Dermis blood vessel endothelial cell (primary cell): Measurements from ENCODE around the gene MAGI2. TPM values are rescaled to one million over a fixed set of nuclear protein-coding genes. Genes with fewer than 3 reads are reported as not detected.

ENCODE experiments used
- DNase-seq: peaks from one replicate; pipeline ENCODE4 v3.0.0; 2010
- total RNA-seq: library from RNA; depleted of rRNA; stranded (reverse); fragments of >200 nt; gene quantifications from 2 replicates; pipeline ENCODE4 v1.2.3, GENCODE V29; 2014

The MAGI2 gene
- total RNA-seq, 1 donor from 2014 or later = 2.4 TPM

DNA sequence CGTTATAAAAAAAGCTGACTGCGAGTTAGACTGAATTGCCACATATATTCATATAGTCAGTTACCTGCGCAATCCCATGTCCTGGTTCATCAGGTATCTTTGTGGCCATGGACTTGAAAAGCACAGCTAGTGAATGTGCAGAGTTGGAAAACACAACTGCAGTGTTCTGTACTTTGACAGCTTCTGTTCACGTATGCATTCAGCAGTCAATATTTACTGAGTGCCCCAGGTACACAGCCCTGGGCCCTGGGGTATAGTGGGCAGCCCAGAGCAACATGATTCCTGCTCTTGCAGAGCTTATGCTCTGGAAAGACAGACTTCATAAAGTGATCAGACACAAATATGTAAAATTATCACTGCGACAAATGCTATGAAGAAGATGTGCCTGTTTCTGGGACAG is 1341.0 kb downstream of the MAGI2 start:
- no peak for DNase-seq

DNA sequence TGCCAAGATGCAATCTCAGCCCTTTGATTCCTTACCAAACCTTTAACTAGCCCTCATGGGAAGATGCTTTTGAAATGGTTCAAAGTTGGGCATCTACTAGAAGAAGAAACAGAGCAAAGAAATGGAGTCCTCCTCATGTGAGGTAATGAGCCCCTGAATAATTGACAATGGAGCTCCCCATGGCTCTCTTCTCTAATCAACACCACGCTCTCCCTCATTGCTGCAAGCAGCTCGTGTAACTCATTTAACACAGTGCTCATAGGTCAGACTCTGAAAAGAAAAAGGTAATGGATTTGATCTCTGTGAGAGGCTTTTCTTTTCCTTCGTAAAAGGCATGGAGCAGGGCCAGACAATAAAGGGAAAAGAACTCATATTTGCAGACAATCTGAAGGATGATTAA is 1342.1 kb downstream of the MAGI2 start:
- DNase-seq = no peak

DNA sequence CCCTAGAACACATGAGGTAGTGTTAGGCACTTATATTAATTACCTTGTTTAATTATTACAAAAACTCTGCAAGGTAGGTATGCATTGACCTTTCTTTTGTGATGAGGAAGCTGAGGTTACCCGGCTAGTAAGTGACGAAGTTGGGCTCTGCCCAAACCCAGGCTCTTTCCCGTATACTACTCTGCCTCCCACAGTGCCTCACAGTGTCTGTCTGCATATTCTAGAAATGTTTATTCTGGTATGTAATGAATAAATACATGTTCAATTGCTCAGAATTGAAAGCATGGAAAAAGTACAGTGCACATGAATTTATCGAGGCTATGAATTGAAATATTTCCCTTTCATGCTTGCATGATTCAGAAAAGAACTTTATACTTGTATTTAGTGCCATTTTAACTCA is 1350.0 kb downstream of the MAGI2 start:
- DNase-seq = no peak

DNA sequence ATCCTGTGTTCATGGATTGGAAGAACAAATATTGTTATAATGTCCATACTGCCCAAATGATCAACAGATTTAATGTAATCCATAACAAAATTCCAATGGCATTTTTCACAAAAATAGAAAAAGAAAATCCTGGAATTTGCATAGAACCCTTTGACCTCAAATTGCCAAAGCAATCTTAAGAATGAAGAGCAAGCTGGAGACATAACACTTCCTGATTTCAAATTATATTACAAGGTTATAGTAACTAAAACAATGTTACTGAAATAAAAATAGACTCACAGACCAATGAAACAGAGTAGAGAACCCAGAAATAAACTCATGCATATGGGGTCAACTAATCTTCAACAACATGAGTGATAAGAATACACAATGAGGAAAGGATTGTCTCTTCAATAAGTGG is 1352.4 kb downstream of the MAGI2 start:
- DNase-seq = no peak

DNA sequence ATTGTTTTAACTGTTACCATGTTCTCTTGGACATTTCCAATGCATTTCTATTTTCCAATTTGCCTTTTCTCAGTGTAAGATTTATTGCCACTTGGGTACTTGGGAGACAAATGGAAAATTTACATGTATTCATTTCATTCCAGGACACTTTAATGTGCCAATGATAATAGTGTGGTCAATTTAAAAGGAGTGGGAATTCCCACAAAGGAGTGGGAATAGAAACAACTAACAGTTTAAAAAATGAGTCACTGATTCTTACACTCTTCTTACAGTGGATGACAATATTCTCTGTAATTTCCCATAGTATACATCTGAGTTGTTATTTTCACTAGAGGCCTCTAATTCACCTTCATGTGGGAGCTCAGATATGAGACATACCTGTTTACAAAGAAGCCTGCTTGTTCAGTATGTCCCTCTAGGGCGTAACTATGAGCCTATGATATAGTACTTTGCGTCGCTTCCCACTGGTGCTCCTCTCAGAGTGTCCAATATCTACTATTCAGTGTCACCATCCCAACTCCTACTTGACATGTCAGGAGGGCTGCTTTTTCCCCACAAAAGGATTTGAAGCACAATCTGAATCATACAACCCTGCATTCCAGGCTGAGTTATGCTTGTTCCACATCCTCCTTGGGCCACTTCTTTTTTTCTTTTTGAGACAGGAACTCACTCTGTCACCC is 1353.6 kb downstream of the MAGI2 start:
- DNase-seq = no peak

DNA sequence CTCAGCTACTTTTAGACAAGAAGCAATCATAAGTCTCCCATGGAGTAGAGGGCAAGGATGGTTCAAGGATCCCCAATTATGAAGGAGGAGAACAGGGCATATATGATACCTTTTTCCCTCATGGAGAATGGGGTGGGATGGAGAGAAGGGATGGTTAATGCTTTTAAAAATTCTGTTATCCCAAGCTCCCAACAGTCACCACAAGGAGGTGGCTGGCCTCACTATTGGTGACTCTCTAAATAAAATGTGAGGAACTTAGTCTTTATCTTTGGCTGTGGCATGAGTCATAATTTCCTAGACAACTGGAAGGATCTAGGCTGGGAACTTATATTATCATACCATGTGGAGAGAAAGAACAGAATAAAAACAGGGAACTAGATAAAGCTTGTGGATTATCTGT is 1357.9 kb downstream of the MAGI2 start:
- no peak for DNase-seq

DNA sequence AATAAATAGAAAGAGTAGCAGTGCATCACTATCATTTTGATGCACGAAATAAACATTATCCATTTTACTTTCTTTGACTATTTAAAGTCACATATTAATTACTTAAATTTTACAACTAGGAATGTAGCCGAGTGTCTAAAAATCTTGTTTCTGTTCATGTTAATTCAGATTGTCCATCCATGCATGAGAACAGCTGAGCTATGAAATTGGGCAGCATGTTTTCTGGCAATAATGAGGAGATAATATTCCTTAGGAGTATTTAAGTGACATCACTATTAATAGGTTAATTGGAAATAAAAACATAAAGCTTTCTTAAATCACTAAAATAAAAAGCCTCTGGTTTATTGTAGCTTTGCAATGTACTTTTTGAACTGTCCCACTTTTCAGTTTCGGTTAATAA is 1361.1 kb downstream of the MAGI2 start:
- no peak for DNase-seq

DNA sequence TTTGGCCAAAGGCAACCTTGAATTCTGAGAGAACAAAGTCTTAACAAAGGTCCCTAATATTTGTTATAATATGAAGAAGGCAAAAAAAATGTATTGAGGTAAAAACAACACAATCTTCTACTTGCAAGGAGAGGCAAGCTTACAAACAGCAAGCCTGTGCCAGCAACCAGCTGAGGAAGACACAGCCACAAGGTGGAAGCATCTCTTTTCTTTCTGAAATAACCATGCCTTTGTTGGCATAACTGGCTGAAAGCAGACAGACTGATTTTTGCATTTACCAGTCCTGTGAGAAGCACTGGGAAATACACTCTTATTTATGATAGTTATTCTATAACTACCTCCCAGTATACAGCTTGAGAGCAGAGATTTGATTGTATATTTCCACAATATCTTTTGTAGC is 1362.9 kb downstream of the MAGI2 start:
- DNase-seq = no peak

DNA sequence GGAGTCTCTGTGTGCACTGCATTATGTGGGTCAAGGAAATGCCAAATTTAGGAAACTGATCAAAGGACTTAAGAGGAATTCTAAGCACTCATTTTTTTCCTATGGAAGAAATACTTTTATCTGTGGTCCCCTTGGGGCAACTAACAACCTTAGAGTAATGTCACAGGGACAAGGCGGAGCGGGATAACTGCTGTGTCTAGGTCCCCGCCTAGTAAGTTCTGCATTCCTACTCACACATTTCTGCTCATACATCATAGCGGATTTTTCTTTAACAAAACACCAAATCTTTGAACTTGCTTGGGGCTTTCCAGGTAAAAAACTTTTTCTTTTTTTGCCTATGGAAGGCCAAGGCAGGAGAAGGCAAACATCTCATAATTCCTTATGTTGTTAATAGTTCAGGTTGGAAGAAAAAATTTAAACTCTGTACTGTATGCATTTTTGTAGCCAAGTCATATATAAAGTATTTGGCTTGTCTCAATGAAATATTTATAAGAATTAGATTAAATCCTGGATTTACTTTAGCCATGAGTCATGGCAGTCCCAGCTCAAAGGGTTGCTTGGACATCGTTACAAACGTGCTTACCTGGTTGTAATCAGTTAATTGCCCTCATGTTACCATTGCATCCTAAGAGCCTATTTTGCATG is 1369.9 kb downstream of the MAGI2 start:
- no peak for DNase-seq

DNA sequence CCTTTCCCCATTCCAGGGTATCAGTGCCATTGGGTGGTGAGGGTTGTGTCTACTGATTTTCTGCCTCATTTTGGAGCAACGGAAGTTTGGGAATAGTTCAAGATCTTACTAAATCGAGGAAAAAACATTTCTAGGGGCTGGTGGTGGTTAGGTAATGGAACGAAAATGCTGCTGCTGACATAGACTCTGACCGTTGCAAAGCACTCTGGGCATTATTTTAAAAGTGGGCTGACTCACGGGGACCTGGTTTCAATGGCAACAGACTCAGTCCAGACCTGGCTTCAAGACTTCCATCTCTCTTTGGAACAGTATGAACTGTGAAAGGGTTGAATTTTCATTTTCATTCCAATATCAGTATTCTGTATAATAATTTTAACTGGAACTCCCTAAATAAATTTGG is 1370.9 kb downstream of the MAGI2 start:
- DNase-seq = no peak

DNA sequence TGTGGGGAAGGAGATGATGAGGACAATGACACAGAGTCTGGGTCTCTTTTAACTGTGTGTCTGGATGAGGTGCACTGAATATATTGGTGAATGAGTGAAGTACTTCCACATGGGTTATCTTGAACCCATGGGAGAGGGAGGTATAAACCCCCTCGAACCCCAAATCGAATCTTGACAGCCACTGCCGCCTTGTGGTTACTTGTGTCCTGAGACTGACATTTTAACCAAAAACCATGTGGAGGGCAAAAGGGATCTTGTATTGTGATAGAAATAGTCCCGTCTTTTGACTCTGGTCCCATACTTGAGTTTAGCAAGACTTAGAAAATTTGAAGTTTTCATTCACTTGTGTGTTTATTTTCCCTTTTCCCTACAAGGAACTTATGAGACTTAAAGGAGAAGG is 1371.6 kb downstream of the MAGI2 start:
- DNase-seq = no peak

DNA sequence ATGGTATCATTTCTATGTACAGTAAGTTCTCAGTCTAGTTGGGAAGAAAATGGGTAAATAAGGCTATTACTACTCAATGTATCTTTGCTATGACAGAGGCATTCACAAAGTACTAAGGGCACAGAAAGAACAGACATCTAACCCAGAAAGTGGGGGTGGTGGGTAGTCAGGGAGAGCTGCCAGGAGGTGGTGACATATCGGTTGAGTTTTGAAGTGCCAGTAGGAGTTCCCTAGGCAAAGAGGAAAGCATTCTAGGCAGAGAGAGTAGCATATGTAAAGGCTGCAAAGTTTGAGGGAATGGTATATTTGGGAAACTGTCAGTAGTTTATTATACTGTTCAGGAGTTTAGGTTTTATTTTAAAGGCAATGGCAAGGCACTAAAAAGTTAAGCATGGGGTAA is 1372.1 kb downstream of the MAGI2 start:
- no peak for DNase-seq

DNA sequence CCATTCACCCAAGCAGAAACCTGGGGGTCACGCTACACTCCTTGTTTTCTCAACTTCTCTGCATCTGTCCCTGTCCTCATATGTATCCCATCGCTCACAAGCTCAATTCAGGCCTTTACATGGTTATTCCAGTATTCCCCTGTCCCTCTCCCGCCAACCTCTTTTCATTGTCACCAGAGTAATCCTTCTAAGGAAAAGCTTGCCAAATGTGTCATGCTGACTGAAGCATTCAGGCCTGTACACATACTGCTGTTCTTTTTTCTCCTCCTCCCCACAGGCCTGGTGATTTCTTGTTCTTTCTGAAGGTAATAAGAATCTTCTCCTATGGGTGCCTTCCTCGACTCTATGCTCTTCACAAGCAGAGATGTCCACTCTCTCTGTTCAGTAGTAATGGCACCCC is 1372.7 kb downstream of the MAGI2 start:
- no peak for DNase-seq

DNA sequence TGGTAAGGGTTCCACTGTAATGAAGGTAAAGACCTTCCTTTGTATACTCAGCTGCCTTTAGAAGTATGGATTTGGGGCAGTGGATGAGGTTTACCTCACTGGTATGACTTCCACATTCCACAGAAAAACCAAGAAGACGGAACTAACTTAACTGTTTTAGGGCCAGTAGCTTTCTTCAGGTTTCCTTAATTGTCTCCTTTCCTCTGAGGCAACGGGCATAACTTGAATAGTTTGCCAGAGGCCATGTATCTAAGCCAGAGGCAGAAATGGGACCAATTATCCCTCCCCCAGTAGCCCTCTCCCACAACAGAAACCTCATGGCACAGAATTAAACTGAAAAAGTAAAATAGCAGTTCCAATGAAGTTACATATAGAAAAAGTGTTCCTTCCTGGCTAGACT is 1373.2 kb downstream of the MAGI2 start:
- no peak for DNase-seq

DNA sequence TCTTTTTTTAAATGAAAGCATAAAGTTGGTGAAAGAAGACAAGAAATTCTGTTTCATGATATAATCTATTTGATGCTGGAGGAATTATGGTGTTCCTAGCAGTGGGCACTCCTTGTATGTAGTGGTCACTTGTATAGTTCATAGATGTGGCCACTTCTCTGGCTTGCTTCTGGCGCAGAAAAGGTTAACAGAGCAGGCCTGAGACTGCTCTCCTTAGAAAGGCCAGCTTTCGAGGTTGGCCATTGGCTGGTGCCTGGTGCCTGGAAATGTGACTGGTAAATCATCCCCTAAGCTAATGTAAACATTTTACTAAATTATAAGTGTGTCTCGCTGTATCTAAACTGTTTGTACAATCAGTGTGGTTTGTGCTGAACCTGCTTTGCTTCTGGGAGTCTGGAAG is 1378.8 kb downstream of the MAGI2 start:
- no peak for DNase-seq

DNA sequence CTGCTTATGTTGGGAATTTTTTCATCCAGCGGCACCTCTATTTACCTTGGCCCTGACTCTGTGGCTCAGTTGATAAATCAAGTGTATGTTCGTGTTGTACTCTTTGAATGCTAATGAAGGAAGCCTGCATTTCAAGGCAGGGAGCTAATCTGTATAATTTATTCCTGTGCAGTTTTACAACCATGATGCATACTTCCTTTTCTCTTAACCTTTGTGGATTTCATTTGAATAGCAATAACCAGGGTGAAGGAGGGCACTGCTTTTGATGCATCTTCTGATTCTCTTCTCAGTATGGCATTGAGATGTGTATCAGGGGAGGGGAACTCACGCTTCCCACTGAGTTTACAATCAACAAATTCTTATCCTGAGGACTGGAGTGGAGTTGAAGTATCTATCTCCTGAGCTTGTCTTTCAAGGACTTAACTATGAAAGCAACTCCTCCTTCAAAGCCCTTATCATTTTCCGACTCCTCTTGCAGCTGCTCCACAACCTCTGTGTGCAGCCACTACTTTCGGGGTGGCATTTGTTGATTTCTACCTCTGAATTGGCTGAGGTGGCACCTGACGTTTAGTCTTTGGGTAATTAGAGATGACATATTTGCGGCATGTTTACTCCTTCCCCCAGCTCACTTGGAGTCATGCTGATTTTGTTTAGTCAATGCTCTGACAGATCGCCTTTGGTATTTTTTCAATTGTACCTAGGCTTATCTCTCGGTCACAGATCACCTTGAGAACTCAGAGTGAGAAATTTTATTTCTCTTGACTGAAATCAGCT is 1379.7 kb downstream of the MAGI2 start:
- DNase-seq = no peak

DNA sequence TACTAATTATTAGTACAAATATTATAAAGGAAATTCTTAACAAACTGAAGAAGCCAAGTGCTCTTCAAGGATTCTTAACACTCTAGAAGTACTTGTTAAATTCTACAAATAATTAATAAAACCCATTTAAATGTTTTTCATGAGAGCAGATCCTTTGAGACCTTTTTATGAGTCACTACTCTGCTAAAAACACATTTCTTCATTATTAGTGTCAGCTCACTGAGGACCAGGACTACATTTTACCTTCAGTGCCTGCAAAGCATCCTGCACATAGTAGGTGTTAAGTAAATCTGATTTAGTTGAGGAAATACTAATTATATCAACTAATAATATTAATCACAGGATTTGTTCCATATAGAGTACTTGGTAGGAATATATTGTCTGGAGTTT is 1381.3 kb downstream of the MAGI2 start:
- DNase-seq = no peak

DNA sequence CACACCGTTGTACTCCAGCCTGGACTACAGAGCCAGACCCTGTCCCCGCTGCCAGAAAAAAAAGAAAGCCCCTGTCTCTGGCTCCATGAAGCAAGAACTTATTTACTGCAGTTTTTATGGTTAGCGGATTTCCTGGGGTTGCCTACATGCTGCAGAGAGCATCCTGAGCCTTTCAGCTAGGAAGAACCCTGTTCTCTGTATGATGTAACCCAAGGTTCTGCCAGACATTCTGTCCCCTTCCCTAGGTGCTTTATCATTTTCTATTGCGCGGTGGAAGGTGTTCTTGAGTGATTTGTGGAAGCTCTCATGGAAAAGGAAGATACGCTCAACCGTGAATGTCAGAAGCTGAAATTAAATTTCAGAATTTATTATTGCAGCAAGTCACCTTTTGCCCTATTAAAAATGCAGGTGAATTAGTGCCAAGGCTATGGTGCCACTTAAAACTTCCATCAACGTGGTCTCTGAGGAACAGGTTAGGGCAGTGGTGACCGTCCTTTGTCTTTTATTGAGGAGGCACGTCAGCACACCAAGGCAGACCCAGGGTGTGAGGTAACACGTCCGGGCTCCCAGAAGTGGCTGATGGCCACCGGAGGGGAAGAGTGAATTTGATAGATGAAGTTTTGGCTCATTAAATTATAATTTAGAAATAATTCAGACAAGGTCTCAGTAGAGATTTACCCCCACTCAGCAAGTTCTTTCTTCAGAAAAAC is 1381.8 kb downstream of the MAGI2 start:
- no peak for DNase-seq

DNA sequence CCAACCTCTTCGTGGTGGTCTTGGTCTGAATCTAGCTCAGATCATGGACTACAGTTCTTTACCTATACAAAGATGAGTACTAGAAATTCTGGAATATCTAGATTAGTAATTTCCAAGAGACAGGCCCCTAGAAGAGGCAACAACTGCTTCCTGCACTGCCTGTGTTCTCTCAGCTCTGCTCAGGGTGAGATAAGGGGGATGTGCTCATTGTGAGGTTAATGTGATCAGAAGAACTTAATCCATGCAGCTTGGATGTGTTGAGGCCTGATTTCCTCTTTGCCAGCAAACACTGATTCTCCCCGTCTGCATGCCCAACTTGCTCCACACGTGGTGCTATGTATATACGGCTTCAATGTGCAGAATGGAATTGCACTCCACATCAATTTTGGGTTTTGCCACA is 1386.9 kb downstream of the MAGI2 start:
- no peak for DNase-seq

DNA sequence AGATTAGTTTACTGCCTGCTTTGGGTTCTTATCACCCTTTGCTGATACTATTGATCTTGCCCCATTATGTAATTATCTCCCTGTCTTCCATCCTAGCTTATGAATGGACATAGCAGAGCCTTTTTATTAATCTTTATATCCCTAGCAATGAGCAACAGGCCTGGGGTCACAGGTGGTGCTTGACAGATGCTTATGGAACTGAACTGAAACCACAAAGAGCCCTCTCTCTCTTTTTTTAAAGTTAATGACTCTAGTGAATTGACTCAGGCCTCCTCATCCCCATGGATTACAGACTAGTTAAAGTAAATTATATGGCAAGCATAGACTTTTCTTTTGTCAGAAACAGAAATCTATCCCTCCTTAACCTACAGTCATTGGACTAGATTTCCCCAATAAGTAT is 1389.7 kb downstream of the MAGI2 start:
- no peak for DNase-seq

DNA sequence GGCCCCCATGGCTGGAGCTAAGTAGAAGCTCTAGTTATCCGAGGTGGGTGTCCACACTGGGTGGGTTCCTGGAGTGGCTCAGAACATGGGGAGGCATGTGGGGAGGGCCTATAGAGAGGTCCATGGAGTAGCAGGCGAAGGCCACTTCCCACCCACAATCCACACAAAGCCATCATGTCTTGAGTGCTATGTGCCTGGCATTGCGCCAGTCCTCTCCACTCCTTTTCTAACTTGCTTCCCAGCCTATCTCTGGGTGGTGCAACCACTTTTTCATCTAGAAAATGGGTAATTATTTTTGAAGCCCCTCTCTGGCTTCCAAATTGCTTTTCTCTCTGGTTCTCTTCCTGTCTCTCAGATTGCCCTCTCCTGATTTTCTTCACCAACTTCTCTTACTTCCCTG is 1391.3 kb downstream of the MAGI2 start:
- DNase-seq = no peak

DNA sequence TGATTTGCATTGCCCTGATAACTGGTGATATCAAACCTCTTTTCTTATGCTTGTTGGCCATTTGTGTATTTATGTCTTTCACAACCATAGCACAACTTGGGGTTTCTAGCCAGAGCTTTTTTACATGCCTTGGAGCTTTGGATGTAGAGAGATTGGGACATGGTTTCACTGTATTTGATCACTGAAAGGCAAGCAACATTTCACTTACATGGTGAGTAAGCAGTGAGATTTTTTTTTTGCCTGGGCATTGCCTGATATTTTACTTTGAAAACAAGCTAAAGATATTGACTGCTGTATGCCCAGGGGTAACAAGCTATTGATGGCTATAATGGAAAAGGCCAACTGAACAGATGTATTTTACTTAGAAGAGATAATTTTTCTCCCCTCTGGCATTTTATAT is 1395.9 kb downstream of the MAGI2 start:
- DNase-seq = no peak

DNA sequence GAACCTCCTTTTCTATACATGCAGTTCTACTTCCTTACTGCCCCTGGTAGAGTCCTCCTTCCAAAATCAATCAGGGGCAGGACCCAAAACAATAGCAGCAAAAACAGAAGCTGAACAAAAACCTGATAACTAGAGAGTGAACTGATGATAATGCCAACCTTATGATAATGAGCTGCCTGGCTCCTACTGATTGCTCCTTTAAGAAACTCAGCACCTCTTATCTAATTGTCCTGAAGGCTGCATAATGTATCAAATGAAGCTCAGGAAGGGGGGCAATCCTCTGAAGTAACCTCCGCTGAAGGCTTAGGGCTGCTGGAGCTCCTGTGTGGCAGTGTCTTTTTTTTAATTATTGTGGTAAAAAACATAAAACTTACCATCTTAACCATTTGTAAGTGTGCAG is 1397.9 kb downstream of the MAGI2 start:
- no peak for DNase-seq
